Measurements from ENCODE around the gene KIF7.

DNA sequence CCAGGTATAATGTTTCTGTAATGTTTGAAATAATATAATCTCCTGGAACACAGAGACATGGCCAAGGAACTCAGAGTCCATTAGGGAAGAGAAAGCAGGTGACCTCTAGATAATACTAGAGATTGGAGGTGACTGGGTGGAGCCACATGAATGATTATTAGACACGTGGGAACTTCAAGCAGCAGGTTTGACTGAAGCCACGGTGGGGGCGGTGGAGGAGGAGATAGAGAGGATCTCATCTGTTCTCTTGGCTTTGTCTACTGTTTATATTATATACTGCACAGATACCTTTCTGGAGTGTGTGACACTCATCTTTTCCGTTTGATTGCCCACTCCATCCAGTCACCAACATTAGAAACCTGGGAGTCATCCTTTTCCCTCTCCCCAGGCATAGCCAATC lies 33.7 kb downstream of the KIF7 start:
- TF ChIP-seq, protein P1, sequence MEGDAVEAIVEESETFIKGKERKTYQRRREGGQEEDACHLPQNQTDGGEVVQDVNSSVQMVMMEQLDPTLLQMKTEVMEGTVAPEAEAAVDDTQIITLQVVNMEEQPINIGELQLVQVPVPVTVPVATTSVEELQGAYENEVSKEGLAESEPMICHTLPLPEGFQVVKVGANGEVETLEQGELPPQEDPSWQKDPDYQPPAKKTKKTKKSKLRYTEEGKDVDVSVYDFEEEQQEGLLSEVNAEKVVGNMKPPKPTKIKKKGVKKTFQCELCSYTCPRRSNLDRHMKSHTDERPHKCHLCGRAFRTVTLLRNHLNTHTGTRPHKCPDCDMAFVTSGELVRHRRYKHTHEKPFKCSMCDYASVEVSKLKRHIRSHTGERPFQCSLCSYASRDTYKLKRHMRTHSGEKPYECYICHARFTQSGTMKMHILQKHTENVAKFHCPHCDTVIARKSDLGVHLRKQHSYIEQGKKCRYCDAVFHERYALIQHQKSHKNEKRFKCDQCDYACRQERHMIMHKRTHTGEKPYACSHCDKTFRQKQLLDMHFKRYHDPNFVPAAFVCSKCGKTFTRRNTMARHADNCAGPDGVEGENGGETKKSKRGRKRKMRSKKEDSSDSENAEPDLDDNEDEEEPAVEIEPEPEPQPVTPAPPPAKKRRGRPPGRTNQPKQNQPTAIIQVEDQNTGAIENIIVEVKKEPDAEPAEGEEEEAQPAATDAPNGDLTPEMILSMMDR (IDR thresholded peaks at IDR 0.05) = no peak
- no peak for TF ChIP-seq POLR2A (IDR thresholded peaks at IDR 0.05)
